Adrenal gland (tissue), 12 donors: ENCODE data around the gene TOX2. TPM values are rescaled to one million over a fixed set of nuclear protein-coding genes. Genes with fewer than 3 reads are reported as not detected.

ENCODE experiments used
- DNase-seq, 7 donors: peaks; one replicate each; pipeline ENCODE4 v3.0.0-alpha.2; 2019 to 2020
- H3K27ac ChIP-seq, 5 donors: fragments of 200-600 bp; sonication (generic) in 4 of 5; 1 replicate in 3 of 5; 2 replicates in 2 of 5; pipeline versions ENCODE4 v1.5.1 to v1.8.0; 2016 to 2020; ENCODE audit warnings: mild to moderate bottlenecking in 1 of 5
- H3K27me3 ChIP-seq: fragments of 200-600 bp; 2 replicates; pipeline ENCODE4 v1.8.0; 2021
- H3K36me3 ChIP-seq, 2 donors: fragments of 200-600 bp; replicated peaks in 1 of 2; 1 replicate in 1 of 2; 2 replicates in 1 of 2; pipeline versions ENCODE4 v1.5.1 to v1.8.0; 2018 to 2022
- H3K4me1 ChIP-seq, 2 donors: fragments of 200-600 bp; replicated peaks in 1 of 2; 1 replicate in 1 of 2; 2 replicates in 1 of 2; pipeline versions ENCODE4 v1.5.1 to v1.8.0; 2018 to 2021
- H3K4me3 ChIP-seq, 4 donors: fragments of 200-600 bp; sonication (generic) in 3 of 4; one replicate each; pipeline ENCODE4 v1.5.1; 2016 to 2018
- H3K9me3 ChIP-seq, 3 donors: fragments of 200-600 bp; sonication (generic) in 1 of 3; replicated peaks in 1 of 3; 1 replicate in 2 of 3; 2 replicates in 1 of 3; pipeline versions ENCODE4 v1.5.1 to v1.8.0; 2016 to 2021
- POLR2A ChIP-seq, 2 donors: fragments of 450-650 bp; IDR thresholded peaks; one replicate each; pipeline ENCODE4 v1.6.1; 2017; ENCODE audit warnings: antibody characterized with exemption in 2 of 2, mild to moderate bottlenecking in 2 of 2, moderate library complexity in 1 of 2
- WGBS, 4 donors: extraction: QIAGEN DNeasy Blood & Tissue Kit in 2 of 4; methylation state at CpG; one replicate each; pipeline versions ENCODE4 v1.1.5 to v1.1.7; 2013 to 2017; 5-methylcytosine and 5-hydroxymethylcytosine counted together
- intact Hi-C, 2 donors: fragments of 100-400 bp; cut with DNase I; formaldehyde crosslinking; loops; one replicate each; pipeline versions ENCODE4 v1.14.1 to v1.15.0; 2022 to 2023
- polyA plus RNA-seq, 3 donors: library from polyadenylated mRNA; stranded (reverse); fragments of 200-250 nt in 2 of 3; fragments of 350-450 nt in 1 of 3; fragmentation: Illumina TruSeq in 1 of 3; extraction: RNeasy Lipid Tissue Mini Kit (QIAGEN cat#74804) in 1 of 3; gene quantifications; one replicate each; pipeline ENCODE4 v1.2.3, GENCODE V29; 2013 to 2014
- total RNA-seq, 9 donors: library from RNA; depleted of rRNA in 4 of 9; stranded (reverse); fragments of >200 nt in 4 of 9; fragments of 120-200 nt in 1 of 9; fragmentation: NEBNext Ultra II Directional in 1 of 9; extraction: Animal tissue kit (Norgen Biotek cat#: 25700) in 1 of 9; gene quantifications; one replicate each; pipeline versions ENCODE4 v1.1.0 to v1.2.4, GENCODE V29; 2013 to 2023
- TF ChIP-seq, protein P1 (sequence below), 6 experiments: fragments of 450-650 bp in 4 of 6; fragments of 200-600 bp in 2 of 6; sonication (generic) in 1 of 6; IDR thresholded peaks; 1 replicate in 5 of 6; 2 replicates in 1 of 6; pipeline versions ENCODE4 v1.5.1 to v1.8.0; 2016 to 2021; ENCODE audit warnings: antibody characterized with exemption in 6 of 6, mild to moderate bottlenecking in 2 of 6, moderate library complexity in 1 of 6
- donor health status: healthy with polysubstance abuse.
- donor health status: Bipolar disorder and iron deficiency.
- donor health status: DM: yes; HTN: yes; CAD: no.
- donor health status: DM: no; HTN: no; CAD: no.
- donor health status: DM: no; HTN: no; CAD: no.
- donor health status: DM: yes; HTN: yes; CAD: no.

The TOX2 gene
- total and polyA plus RNA-seq, 12 donors: 0.33 to 7.6 (median 2.8) TPM

DNA sequence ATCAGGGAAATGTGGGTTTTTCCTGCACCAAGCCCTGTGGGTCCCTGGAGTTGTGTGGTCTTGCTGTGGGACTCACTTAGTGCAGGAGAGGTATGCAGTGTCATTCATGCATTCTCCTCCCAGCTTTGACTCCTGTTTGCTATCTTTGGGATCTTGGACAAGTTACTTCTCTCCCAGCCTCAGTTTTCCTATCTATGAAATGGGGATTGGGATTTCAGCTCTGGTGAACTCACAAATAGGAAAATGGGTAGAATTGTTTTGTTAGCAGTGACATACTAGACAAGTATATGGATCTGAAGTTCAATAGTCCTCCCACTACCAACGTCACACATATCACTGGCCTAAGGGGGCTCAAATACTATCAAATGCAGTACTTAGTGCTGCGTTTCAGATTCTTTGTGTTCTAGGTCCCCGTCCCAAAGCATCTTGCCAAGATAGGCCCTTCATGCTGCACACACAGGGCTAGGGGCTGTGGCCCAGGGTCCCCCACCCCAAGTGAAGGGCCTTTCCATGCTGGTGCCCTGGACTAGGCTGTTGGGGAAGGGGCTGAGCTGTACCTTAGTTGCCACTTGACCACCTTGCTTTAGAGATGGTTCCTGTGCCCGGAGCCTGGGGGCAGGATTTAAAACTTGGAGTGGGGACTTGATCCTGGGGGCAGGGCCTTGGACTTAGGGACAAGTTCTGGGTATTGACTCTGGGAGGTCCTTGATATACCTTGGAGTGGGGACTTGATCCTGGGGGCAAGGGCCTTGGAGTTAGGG, 98.0 kb downstream of the TOX2 start:
- intact Hi-C loops: no loop called here
- WGBS, 4 donors: 78 to 90% (median 85%) methylated on average over 3 to 4 of the region's 4 CpGs
- Histone ChIP-seq H3K27ac (no peak overlapping the region), H3K4me3 (no peak overlapping the region), H3K9me3 (no peaks in the 10 kb centered on the region), H3K36me3 (no peaks in the 10 kb centered on the region), H3K4me1 (peaks cover 0 to 15% of the 10 kb centered on the region in 2 donors), H3K27me3 (peaks cover 5% of the 10 kb centered on the region)
- no peak for DNase-seq
- TF ChIP-seq, protein P1, sequence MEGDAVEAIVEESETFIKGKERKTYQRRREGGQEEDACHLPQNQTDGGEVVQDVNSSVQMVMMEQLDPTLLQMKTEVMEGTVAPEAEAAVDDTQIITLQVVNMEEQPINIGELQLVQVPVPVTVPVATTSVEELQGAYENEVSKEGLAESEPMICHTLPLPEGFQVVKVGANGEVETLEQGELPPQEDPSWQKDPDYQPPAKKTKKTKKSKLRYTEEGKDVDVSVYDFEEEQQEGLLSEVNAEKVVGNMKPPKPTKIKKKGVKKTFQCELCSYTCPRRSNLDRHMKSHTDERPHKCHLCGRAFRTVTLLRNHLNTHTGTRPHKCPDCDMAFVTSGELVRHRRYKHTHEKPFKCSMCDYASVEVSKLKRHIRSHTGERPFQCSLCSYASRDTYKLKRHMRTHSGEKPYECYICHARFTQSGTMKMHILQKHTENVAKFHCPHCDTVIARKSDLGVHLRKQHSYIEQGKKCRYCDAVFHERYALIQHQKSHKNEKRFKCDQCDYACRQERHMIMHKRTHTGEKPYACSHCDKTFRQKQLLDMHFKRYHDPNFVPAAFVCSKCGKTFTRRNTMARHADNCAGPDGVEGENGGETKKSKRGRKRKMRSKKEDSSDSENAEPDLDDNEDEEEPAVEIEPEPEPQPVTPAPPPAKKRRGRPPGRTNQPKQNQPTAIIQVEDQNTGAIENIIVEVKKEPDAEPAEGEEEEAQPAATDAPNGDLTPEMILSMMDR (IDR thresholded peaks at IDR 0.05): no peak
- TF ChIP-seq POLR2A (IDR thresholded peaks at IDR 0.05): no peak

DNA sequence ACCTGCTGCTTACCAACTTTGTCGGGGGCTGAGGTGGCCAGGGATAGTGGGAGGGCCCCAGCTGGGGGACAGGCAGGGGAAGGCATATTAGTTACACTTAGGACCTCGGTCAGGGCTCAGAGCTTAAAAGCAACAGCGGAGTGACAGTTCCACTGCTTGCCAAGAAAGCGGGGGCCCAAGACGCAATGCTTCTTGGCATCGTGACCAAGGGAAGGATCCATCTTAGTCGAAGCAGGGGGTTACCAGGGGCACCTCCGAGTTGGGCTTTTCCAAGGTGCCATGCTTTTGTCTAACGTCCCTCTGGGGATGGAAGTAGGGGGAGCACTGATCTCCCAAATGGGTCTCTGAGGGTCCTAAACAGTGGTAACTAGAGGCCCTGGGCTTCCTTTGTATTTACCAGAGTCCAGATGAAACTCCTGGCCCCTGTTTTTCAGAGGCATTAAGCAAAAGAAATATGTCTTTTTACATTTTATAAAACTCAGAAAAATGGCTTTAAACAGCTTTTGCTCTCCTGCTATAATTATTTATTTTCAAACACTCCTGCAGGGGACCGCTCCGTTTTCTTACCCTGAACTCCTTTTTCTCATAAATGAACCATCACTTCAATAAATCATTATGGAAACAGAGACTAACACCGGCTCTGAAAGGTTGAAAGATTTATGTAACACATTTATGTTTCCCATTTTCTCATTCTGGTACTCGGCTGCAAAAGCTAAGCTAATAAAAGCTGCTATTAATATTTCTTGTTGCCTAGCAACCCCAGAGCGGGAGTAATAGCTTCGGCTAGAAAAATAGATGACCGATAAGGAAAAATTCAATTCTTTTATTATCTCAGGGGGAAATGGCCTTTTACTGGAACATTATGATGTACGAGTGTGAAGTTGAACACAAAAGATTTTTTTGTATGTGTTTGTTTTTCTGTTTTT, 100.4 kb downstream of the TOX2 start:
- Histone ChIP-seq H3K27ac (no peak overlapping the region), H3K9me3 (no peaks in the 10 kb centered on the region), H3K4me1 (peaks cover 0 to 26% of the 10 kb centered on the region in 2 donors), H3K4me3 (no peak overlapping the region), H3K36me3 (no peaks in the 10 kb centered on the region), H3K27me3 (peaks cover 5% of the 10 kb centered on the region)
- no peak for DNase-seq
- 35 to 36% (median 36%) methylated on average over 17 of the region's 17 CpGs for WGBS, 4 donors
- no peak for TF ChIP-seq POLR2A (IDR thresholded peaks at IDR 0.05)
- TF ChIP-seq, protein P1 (IDR thresholded peaks at IDR 0.05): no peak
- intact Hi-C loops: no loop called here

DNA sequence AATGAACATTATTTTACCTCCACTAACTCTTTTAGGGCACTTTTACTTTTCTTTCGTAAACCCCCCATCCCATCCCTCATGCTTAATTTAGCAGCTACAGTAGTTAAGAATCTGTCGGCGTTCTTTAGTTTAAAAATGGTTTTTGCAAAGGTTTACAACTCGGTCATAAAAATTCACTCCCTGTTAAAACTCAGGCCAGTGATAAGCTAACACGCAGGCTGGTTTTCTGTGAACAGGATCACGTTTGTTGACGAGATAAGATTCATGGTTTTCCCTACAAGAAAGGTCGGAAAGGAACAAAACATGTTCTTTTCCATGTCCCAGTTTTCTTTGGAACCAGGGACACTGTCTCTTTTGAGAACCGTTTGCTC, 101.1 kb downstream of the TOX2 start:
- intact Hi-C loops: no loop called here
- WGBS, 4 donors: 36 to 48% (median 41%) methylated on average over 9 of the region's 9 CpGs
- Histone ChIP-seq H3K27ac (no peak overlapping the region), H3K36me3 (no peaks in the 10 kb centered on the region), H3K9me3 (no peaks in the 10 kb centered on the region), H3K4me3 (no peak overlapping the region), H3K27me3 (peaks cover 5% of the 10 kb centered on the region), H3K4me1 (peaks cover 0 to 26% of the 10 kb centered on the region in 2 donors)
- TF ChIP-seq, protein P1 (IDR thresholded peaks at IDR 0.05): no peak
- no peak for TF ChIP-seq POLR2A (IDR thresholded peaks at IDR 0.05)
- DNase-seq: no peak

DNA sequence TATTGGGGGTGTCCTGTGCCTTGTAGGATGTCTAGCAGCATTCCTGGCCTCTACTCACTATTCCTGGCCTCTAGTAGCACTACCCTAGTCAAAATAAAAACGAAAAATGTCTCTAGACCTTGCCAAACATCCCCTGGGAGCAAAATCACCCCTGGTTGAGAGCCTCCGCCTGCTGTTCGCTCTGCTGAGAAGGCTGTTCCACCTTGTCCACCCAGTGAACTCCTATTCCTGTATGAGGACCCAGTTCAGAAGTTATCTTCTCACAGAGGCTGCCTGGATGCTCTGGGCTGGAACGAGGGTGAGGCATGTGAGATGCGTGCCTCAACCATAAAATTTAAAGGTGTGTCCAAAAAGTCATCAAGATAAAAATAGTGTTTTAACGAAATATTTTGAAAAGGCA, 101.9 kb downstream of the TOX2 start:
- Histone ChIP-seq H3K9me3 (no peaks in the 10 kb centered on the region), H3K4me1 (peaks cover 0 to 26% of the 10 kb centered on the region in 2 donors), H3K27ac (no peak overlapping the region), H3K4me3 (no peak overlapping the region), H3K36me3 (no peaks in the 10 kb centered on the region), H3K27me3 (peaks cover 5% of the 10 kb centered on the region)
- TF ChIP-seq POLR2A (IDR thresholded peaks at IDR 0.05): no peak
- TF ChIP-seq, protein P1 (IDR thresholded peaks at IDR 0.05): no peak
- no peak for DNase-seq
- intact Hi-C loops: no loop called here
- 70 to 85% (median 83%) methylated on average over 4 to 6 of the region's 6 CpGs for WGBS, 4 donors
